ENCODE results near the gene TRAF7.

Gene TRAF7

GRCh38 chr16:2196981-2197511 is 41.5 kb downstream of the TRAF7 start:
- H2BK12ac ChIP-seq (ENCODE audit: low read length) = no peak overlapping the region
- peaks cover 0 to 6% of the 10 kb centered on the region in 2 donors for H3K9me3 ChIP-seq (replicated peaks in 1 of 2; ENCODE audit: control insufficient read depth in 2 of 2, insufficient read depth in 1 of 2, low read depth in 1 of 2, low read length in 2 of 2)
- H3K27ac ChIP-seq (replicated peaks; ENCODE audit: low read length) = no peak overlapping the region
- peak overlapping the region; percentile 38 to 75 for H3K4me3 ChIP-seq (ENCODE audit: low read length in 2 of 2)
- WGBS, 2 donors (ENCODE audit: extremely low coverage in 2 of 2, insufficient read length in 2 of 2, insufficient replicate concordance in 1 of 2) = no CpG with 5 or more reads among the region's 32 CpGs
- H2BK15ac ChIP-seq (ENCODE audit: low read length) = peak overlapping the region; percentile 88
- peak overlapping the region; percentile 91 for H3K18ac ChIP-seq (ENCODE audit: low read length)
- no peak overlapping the region for H4K91ac ChIP-seq (ENCODE audit: low read depth, low read length, poor library complexity)
- H2BK5ac ChIP-seq (ENCODE audit: low read length) = peak overlapping the region; percentile 27
- H3K4me1 ChIP-seq (ENCODE audit: control insufficient read depth in 2 of 2, insufficient read depth in 1 of 2, low read depth in 1 of 2, low read length in 2 of 2) = peaks cover 10 to 23% of the 10 kb centered on the region in 2 donors
- H3K9ac ChIP-seq (ENCODE audit: low read depth, low read length, poor library complexity) = no peak overlapping the region
- no peaks in the 10 kb centered on the region for H3K79me1 ChIP-seq (ENCODE audit: low read depth, low read length)
- no peak overlapping the region for H3K23ac ChIP-seq (ENCODE audit: low read depth, low read length, poor library complexity)
- no peak overlapping the region for H4K8ac ChIP-seq (ENCODE audit: low read depth, low read length)
- peak overlapping the region; percentile 91 for H2AFZ ChIP-seq (ENCODE audit: low read length)
- no peak overlapping the region for H3K4ac ChIP-seq (ENCODE audit: low read length)
- H3K36me3 ChIP-seq (replicated peaks in 1 of 2; ENCODE audit: control insufficient read depth in 2 of 2, insufficient read depth in 2 of 2, low read length in 2 of 2) = no peaks in the 10 kb centered on the region
- peak overlapping the region; percentile 74 for H2BK120ac ChIP-seq (ENCODE audit: low read depth, low read length)
- H3K27me3 ChIP-seq (ENCODE audit: control insufficient read depth in 3 of 3, insufficient read depth in 3 of 3, low read depth in 1 of 3, low read length in 3 of 3) = peaks cover 2 to 30% (median 23%) of the 10 kb centered on the region in 3 experiments
- DNase-seq (ENCODE audit: low spot score) = no peak
- peak overlapping the region; percentile 99 for H2AK5ac ChIP-seq (ENCODE audit: low read depth, low read length)
- H3K4me2 ChIP-seq (ENCODE audit: insufficient read depth, low read length, poor library complexity, severe bottlenecking) = peak overlapping the region; percentile 73
- no peak overlapping the region for H3K14ac ChIP-seq (ENCODE audit: low read length)

- Histone ChIP-seq H2BK15ac (ENCODE audit: low read length) (peak overlapping the region; percentile 88), H3K4me3 (ENCODE audit: low read length in 2 of 2) (no peak overlapping the region), H4K91ac (ENCODE audit: low read depth, low read length, poor library complexity) (no peak overlapping the region), H3K9me3 (replicated peaks in 1 of 2; ENCODE audit: control insufficient read depth in 2 of 2, insufficient read depth in 1 of 2, low read depth in 1 of 2, low read length in 2 of 2) (peaks cover 0 to 6% of the 10 kb centered on the region in 2 donors), H3K9ac (ENCODE audit: low read depth, low read length, poor library complexity) (no peak overlapping the region), H2BK120ac (ENCODE audit: low read depth, low read length) (peak overlapping the region; percentile 74), H3K79me1 (ENCODE audit: low read depth, low read length) (no peaks in the 10 kb centered on the region), H3K27ac (replicated peaks; ENCODE audit: low read length) (no peak overlapping the region), H2BK5ac (ENCODE audit: low read length) (peak overlapping the region; percentile 27), H2AFZ (ENCODE audit: low read length) (no peak overlapping the region), H3K4ac (ENCODE audit: low read length) (no peak overlapping the region), H3K14ac (ENCODE audit: low read length) (no peak overlapping the region), H3K23ac (ENCODE audit: low read depth, low read length, poor library complexity) (peak overlapping the region; percentile 57), H3K27me3 (ENCODE audit: control insufficient read depth in 3 of 3, insufficient read depth in 3 of 3, low read depth in 1 of 3, low read length in 3 of 3) (peaks cover 2 to 30% (median 23%) of the 10 kb centered on the region in 3 experiments), H4K8ac (ENCODE audit: low read depth, low read length) (no peak overlapping the region), H2BK12ac (ENCODE audit: low read length) (no peak overlapping the region), H3K4me2 (ENCODE audit: insufficient read depth, low read length, poor library complexity, severe bottlenecking) (no peak overlapping the region), H2AK5ac (ENCODE audit: low read depth, low read length) (peak overlapping the region; percentile 99), H3K36me3 (replicated peaks in 1 of 2; ENCODE audit: control insufficient read depth in 2 of 2, insufficient read depth in 2 of 2, low read length in 2 of 2) (no peaks in the 10 kb centered on the region), H3K18ac (ENCODE audit: low read length) (peak overlapping the region; percentile 91), H3K4me1 (ENCODE audit: control insufficient read depth in 2 of 2, insufficient read depth in 1 of 2, low read depth in 1 of 2, low read length in 2 of 2) (peaks cover 10 to 23% of the 10 kb centered on the region in 2 donors)
- no CpG with 5 or more reads among the region's 6 CpGs for WGBS, 2 donors (ENCODE audit: extremely low coverage in 2 of 2, insufficient read length in 2 of 2, insufficient replicate concordance in 1 of 2)
- DNase-seq (ENCODE audit: low spot score) = no peak
Observed at GRCh38 chr16:2197765-2198164, 42.2 kb downstream of the TRAF7 start.

- Histone ChIP-seq H3K18ac (ENCODE audit: low read length) (no peak overlapping the region), H3K36me3 (replicated peaks in 1 of 2; ENCODE audit: control insufficient read depth in 2 of 2, insufficient read depth in 2 of 2, low read length in 2 of 2) (no peaks in the 10 kb centered on the region), H3K14ac (ENCODE audit: low read length) (no peak overlapping the region), H3K4me3 (ENCODE audit: low read length in 2 of 2) (no peak overlapping the region), H2BK12ac (ENCODE audit: low read length) (no peak overlapping the region), H3K79me1 (ENCODE audit: low read depth, low read length) (no peaks in the 10 kb centered on the region), H2AFZ (ENCODE audit: low read length) (no peak overlapping the region), H3K4ac (ENCODE audit: low read length) (no peak overlapping the region), H2BK120ac (ENCODE audit: low read depth, low read length) (no peak overlapping the region), H3K9ac (ENCODE audit: low read depth, low read length, poor library complexity) (no peak overlapping the region), H2AK5ac (ENCODE audit: low read depth, low read length) (no peak overlapping the region), H2BK15ac (ENCODE audit: low read length) (no peak overlapping the region), H4K8ac (ENCODE audit: low read depth, low read length) (no peak overlapping the region), H3K27ac (replicated peaks; ENCODE audit: low read length) (no peak overlapping the region), H3K27me3 (ENCODE audit: control insufficient read depth in 3 of 3, insufficient read depth in 3 of 3, low read depth in 1 of 3, low read length in 3 of 3) (peaks cover 2 to 30% (median 23%) of the 10 kb centered on the region in 3 experiments), H3K9me3 (replicated peaks in 1 of 2; ENCODE audit: control insufficient read depth in 2 of 2, insufficient read depth in 1 of 2, low read depth in 1 of 2, low read length in 2 of 2) (peaks cover 0 to 6% of the 10 kb centered on the region in 2 donors), H2BK5ac (ENCODE audit: low read length) (no peak overlapping the region), H4K91ac (ENCODE audit: low read depth, low read length, poor library complexity) (no peak overlapping the region), H3K4me2 (ENCODE audit: insufficient read depth, low read length, poor library complexity, severe bottlenecking) (no peak overlapping the region), H3K23ac (ENCODE audit: low read depth, low read length, poor library complexity) (no peak overlapping the region), H3K4me1 (ENCODE audit: control insufficient read depth in 2 of 2, insufficient read depth in 1 of 2, low read depth in 1 of 2, low read length in 2 of 2) (peaks cover 10 to 23% of the 10 kb centered on the region in 2 donors)
- no peak for DNase-seq (ENCODE audit: low spot score)
- no CpG with 5 or more reads among the region's 4 CpGs for WGBS, 2 donors (ENCODE audit: extremely low coverage in 2 of 2, insufficient read length in 2 of 2, insufficient replicate concordance in 1 of 2)
Observed at GRCh38 chr16:2198283-2198682, 42.7 kb downstream of the TRAF7 start.

GRCh38 chr16:2199095-2199494 is 43.5 kb downstream of the TRAF7 start:
- H3K4me1 ChIP-seq (ENCODE audit: control insufficient read depth in 2 of 2, insufficient read depth in 1 of 2, low read depth in 1 of 2, low read length in 2 of 2) = peaks cover 10 to 21% of the 10 kb centered on the region in 2 donors
- DNase-seq (ENCODE audit: low spot score) = no peak
- no peak overlapping the region for H2AFZ ChIP-seq (ENCODE audit: low read length)
- peaks cover 0 to 6% of the 10 kb centered on the region in 2 donors for H3K9me3 ChIP-seq (replicated peaks in 1 of 2; ENCODE audit: control insufficient read depth in 2 of 2, insufficient read depth in 1 of 2, low read depth in 1 of 2, low read length in 2 of 2)
- H3K9ac ChIP-seq (ENCODE audit: low read depth, low read length, poor library complexity) = no peak overlapping the region
- H2BK12ac ChIP-seq (ENCODE audit: low read length) = no peak overlapping the region
- peak overlapping the region; percentile 43 for H2BK15ac ChIP-seq (ENCODE audit: low read length)
- H3K27ac ChIP-seq (replicated peaks; ENCODE audit: low read length) = no peak overlapping the region
- peak overlapping the region; percentile 10 for H3K23ac ChIP-seq (ENCODE audit: low read depth, low read length, poor library complexity)
- no peak overlapping the region for H3K14ac ChIP-seq (ENCODE audit: low read length)
- H4K8ac ChIP-seq (ENCODE audit: low read depth, low read length) = no peak overlapping the region
- no CpG with 5 or more reads among the region's 5 CpGs for WGBS, 2 donors (ENCODE audit: extremely low coverage in 2 of 2, insufficient read length in 2 of 2, insufficient replicate concordance in 1 of 2)
- H2BK120ac ChIP-seq (ENCODE audit: low read depth, low read length) = no peak overlapping the region
- no peak overlapping the region for H2BK5ac ChIP-seq (ENCODE audit: low read length)
- H3K4ac ChIP-seq (ENCODE audit: low read length) = no peak overlapping the region
- H4K91ac ChIP-seq (ENCODE audit: low read depth, low read length, poor library complexity) = no peak overlapping the region
- H3K79me1 ChIP-seq (ENCODE audit: low read depth, low read length) = no peaks in the 10 kb centered on the region
- H3K36me3 ChIP-seq (replicated peaks in 1 of 2; ENCODE audit: control insufficient read depth in 2 of 2, insufficient read depth in 2 of 2, low read length in 2 of 2) = no peaks in the 10 kb centered on the region
- peak overlapping the region; percentile 60 for H2AK5ac ChIP-seq (ENCODE audit: low read depth, low read length)
- no peak overlapping the region for H3K18ac ChIP-seq (ENCODE audit: low read length)
- peaks cover 2 to 30% (median 23%) of the 10 kb centered on the region in 3 experiments for H3K27me3 ChIP-seq (ENCODE audit: control insufficient read depth in 3 of 3, insufficient read depth in 3 of 3, low read depth in 1 of 3, low read length in 3 of 3)
- H3K4me3 ChIP-seq (ENCODE audit: low read length in 2 of 2) = no peak overlapping the region
- no peak overlapping the region for H3K4me2 ChIP-seq (ENCODE audit: insufficient read depth, low read length, poor library complexity, severe bottlenecking)
